Measurements from ENCODE around the gene PGM1.
"Not testable (repeated sequence)": the region's sequence is repeated elsewhere in the genome, so short reads cannot be mapped to it uniquely, and the experiment has no call there.

The PGM1 gene

DNA sequence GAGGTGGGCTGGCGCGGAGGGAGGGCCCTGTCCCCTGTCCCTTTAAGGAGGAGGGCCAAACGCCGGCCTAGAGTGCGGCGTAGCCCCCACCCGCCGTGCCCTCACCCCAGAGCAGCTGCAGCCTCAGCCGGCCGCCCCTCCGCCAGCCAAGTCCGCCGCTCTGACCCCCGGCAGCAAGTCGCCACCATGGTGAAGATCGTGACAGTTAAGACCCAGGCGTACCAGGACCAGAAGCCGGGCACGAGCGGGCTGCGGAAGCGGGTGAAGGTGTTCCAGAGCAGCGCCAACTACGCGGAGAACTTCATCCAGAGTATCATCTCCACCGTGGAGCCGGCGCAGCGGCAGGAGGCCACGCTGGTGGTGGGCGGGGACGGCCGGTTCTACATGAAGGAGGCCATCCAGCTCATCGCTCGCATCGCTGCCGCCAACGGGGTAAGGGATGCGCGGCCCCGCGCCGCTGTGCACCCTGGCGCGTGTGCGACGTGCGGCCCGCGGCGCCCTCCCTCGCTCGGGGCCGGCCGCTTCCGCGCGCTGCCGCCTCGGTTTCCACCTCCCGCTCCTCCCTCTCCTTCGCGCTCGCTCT lies at the start of gene PGM1:
TSS of gene PGM1 (plus strand) at position 109 of the 583 bp plus-strand sequence. CDS start at position 187, 78 bp downstream.
- in situ Hi-C loops (cut with MboI; ENCODE audit: low pct_unique_long_range_greater_than_20kb, low sequenced_read_pairs), result no loop called here
- peak; percentile 80 for DNase-seq

DNA sequence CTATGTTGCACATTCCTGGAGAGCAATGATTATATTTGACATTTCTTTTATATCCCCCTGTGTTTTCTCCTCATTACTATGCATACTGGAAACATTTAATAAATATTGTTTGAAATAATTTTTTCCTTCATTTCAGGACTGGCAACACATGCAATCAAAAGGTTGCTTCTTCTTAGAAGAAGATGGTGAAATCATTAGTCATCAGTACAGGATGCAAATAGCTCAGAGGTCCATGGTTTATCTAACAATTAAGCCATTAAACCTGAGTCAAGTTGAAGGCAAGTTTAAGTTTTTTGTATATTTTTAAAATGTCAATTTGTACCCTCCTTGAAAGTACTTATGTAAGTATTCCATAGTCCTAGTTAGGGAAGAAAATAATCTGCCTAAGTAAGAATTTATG lies 47.4 kb upstream of the PGM1 start:
- in situ Hi-C loops (cut with MboI; ENCODE audit: low pct_unique_long_range_greater_than_20kb, low sequenced_read_pairs), result no loop called here
- no peak for DNase-seq

DNA sequence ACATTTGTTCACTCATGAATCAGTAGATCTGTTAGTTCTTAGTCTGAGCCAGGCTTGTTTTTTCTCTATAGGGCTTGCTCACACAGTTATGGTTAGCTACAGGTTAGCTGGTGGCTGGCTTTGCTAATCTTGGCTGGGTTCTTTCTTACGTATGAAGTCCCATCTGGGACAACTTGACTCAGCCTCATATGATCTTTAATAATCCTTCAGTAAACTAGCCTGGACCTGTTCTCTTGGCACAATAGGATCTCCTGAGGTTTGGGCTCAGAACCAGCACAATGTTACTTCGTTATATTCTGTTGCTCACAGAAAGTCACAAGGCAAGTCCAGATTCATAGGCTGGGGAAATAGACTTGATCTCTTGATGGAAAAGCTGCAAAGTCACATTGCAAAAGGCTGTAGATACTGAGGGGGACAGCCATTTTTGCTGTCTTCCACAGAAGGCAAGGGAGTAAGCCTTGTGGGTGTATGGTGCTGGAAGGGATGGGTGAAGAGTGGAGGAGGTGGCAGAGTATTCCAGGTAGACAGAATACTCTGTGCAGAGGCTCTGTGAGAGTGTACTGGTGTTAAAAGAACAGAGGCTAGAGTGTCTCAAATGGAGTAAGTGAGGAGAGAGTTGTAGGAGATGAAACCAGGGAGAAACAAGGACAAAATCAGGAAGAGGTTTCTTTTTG lies 45.5 kb upstream of the PGM1 start:
- in situ Hi-C loops (cut with MboI; ENCODE audit: low pct_unique_long_range_greater_than_20kb, low sequenced_read_pairs), result no loop called here
- no peak for DNase-seq

DNA sequence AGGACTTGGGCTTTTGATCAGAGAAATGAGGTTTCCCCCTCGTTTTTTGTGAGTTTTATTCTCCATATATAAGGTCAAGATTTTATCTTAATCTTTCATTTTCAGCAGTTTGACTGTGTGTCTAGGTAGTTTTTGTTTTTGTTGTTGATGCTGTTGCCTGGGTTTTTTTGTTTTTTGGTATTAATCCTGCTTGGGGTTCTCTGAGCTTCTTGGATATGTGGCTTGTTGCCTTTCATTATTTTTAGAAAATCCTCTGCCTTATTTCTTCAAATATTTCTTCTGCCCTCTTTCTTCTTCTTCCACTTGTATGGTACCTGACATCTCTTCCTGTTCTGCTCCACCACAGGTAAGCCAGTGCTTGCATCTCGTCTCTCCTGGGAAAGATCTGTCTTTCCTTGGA lies 44.9 kb upstream of the PGM1 start:
- DNase-seq, result no peak
- in situ Hi-C loops (cut with MboI; ENCODE audit: low pct_unique_long_range_greater_than_20kb, low sequenced_read_pairs), result no loop called here

DNA sequence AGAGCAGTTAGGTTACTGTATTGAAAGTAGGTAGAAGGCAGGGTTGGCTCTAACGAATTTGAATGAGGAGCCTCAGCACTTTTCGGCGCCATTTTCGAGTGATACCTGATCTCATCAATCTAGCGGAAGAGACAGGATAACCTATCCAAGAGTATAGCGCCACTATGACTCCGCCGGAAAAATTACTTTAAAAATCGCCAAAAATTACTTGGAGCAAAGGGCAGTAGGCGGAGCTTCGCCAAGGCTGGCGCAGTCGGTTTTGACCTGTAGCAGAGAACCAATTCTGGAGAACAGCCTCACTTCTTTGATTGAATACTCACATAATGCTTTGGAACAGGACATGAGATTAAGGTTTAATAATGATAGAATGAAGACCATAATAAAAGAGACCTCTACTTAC lies 44.3 kb upstream of the PGM1 start:
- in situ Hi-C loops (cut with MboI; ENCODE audit: low pct_unique_long_range_greater_than_20kb, low sequenced_read_pairs), result no loop called here
- no peak for DNase-seq

DNA sequence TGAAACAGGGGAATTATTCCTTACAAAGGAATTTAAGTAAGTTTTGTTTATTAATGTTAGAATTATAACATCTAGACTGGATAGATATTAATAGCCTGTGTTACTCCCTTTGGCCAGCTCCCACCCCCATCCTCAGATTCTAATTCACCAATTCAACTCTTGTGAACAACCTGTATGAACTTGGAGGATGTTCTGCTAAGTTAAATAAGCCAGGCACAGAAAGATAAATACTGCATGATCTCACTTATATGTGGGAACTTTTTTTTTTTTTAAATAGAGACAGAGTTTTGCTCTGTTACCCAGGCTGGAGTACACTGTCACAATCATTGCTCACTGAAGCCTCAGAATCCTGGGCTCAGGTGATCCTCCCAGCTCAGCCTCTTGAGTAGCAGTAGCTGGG lies 37.7 kb upstream of the PGM1 start:
- DNase-seq, result no peak
- in situ Hi-C loops (cut with MboI; ENCODE audit: low pct_unique_long_range_greater_than_20kb, low sequenced_read_pairs), result no loop called here

DNA sequence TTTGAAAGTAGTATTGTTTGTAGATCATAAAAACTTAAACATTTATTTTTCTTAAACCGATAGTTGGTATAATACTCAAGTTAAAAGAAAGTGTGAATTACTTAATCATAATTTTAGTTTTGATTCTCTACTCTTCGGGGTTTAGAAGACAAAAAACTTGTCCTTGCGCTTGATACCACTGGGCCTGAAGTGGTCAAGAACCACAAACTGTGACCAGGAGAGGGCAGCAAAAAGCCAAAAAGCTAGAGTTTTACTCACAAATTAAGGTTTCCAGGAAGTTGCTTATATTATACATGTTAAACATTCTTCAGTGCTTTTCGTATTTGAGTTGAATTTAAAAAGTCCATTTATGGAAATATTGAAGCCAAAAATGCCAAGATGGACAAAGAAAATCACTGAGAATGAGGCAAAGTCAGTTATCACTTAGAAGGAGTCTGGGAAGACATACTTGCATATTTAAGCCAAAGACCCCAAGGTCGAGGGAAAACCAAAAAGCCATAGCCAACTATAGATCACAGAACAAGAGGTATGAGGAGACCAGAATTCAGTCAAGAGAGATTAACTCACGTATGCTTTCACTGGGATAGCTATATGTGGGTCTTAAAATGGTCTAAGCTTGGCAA lies 35.7 kb upstream of the PGM1 start:
- in situ Hi-C loops (cut with MboI; ENCODE audit: low pct_unique_long_range_greater_than_20kb, low sequenced_read_pairs), result no loop called here
- peak; percentile 43 for DNase-seq

DNA sequence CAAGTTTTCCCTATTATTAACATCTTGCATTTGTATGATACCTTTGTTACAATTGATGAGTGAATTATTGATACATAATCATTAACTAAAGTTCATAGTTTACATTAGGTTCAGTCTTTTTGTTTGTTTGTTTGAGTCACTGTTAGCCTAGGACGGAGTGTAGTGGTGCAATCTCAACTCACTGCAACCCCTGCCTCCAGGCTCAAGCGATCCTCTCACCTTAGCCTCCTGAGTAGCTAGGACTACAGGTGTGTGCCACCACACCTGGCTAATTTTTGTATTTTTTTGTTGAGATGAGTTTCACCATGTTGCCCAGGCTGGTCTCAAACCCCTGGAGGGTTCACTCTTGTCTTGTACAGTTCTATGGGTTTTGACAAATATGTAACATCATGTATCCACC lies 33.9 kb upstream of the PGM1 start:
- in situ Hi-C loops (cut with MboI; ENCODE audit: low pct_unique_long_range_greater_than_20kb, low sequenced_read_pairs), result no loop called here
- no peak for DNase-seq

DNA sequence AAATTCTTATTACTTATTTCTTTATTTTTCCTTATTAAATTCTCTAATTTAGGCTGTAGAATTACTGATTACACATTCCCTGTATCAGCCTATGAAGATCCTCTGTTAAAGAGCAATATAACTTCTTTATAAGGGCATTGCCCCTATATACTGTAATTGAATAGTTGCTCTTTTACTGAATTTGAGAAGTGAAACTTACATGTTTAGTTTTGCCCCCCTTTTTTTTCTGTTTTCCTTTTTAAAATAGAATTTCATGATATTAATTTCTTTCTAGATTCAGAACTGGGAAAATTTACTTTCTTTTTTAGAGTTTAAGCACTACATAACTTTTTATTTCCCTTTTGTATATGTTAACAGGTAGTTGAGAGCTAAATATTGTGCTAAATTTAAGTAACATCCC lies 29.5 kb upstream of the PGM1 start:
- in situ Hi-C loops (cut with MboI; ENCODE audit: low pct_unique_long_range_greater_than_20kb, low sequenced_read_pairs), result no loop called here
- no peak for DNase-seq

DNA sequence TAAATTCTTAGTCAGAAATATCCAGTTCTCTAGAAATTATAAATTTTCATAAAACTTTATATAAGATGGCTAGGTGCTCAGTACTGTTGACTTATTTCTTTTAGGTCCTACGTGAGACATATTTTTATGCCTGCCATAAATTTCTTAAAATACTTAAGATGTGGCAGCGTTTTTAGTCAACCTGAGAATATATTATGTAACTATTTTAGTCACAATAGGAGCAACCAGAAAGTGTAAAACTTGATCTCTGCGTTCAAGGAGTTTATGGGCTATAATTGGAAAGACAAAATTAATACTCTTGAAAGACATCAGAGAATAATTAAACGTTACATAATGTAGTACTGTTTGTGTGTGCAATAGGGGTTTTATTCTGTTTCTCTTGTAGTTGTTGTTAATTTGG lies 24.1 kb upstream of the PGM1 start:
- in situ Hi-C loops (cut with MboI; ENCODE audit: low pct_unique_long_range_greater_than_20kb, low sequenced_read_pairs), result no loop called here
- DNase-seq, result no peak

DNA sequence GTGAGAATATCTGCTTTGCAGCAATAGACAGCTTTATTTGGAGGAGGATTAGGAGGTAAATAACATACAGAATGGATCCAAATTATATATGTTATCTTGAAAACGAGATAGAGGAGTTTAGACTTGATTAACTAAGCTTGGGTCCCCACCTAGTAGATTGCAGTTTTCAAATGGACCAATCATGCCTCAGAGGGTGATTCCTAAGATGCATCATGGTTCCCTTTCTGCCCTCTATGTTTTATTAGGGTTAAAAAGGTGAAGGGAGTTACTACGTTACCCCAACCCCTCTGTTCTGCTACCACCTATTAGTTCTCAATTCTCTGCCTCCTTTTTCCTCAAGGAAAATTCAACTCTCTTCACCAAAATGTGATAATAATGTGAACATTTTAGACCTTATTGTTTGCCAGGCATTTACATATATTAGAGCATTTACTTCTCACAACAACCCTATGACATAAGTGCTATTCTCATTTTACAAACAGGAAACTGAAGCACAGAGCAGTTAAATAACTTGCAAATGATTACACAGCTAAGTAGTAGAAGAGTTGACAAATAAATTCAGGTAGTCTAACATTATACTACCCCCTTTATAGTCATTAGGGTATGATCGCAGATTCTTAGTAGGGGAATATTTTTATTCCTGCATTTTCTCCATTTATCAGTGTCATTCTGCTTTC lies 23.4 kb upstream of the PGM1 start:
- in situ Hi-C loops (cut with MboI; ENCODE audit: low pct_unique_long_range_greater_than_20kb, low sequenced_read_pairs), result no loop called here
- no peak for DNase-seq

DNA sequence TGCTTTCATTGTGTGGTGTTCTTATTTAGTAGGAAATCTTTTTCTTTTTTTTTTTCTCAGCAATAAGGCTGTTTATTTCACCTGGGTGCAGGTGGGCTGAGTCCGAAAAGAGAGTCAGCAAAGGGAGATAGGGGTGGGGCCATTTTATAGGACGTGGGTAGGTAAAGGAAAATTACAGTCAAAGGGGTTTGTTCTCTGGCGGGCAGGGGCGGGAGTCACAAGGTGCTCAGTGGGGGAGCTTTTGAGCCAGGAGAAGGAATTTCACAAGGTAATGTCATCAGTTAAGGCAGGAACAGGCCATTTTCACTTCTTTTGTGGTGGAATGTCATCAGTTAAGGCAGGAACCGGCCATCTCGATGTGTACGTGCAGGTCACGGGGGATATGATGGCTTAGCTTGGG lies 20.5 kb upstream of the PGM1 start:
- DNase-seq; in situ Hi-C loops (cut with MboI; ENCODE audit: low pct_unique_long_range_greater_than_20kb, low sequenced_read_pairs): not testable (repeated sequence)

DNA sequence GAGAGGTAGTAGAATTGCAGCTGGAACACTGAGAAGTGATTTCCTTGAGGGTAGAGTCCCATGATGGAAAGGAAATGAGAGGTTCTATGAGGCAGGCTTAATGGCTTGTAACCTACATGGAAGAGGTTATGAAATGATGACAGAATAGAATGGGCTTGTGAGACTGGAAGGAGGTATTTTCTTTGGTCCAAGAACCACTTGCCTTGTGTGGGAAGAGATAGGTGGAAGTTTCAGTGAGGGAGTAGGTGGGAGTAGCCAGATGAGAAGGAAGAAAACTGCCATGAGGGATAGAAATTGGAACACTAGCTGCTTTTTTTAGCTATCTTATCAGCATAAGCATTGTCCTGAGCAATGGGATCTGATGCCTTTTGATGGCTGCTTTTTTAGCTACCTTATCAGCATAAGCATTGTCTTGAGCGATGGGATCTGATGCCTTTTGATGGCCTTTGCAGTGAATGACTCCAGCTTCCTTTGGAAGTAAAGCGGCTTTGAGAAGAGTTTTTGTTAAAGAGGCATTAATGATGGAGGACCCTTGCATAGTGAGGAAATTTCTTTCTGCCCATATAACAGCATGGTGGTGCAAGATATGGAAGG lies 18.9 kb upstream of the PGM1 start:
- in situ Hi-C loops (cut with MboI; ENCODE audit: low pct_unique_long_range_greater_than_20kb, low sequenced_read_pairs); DNase-seq: not testable (repeated sequence)

DNA sequence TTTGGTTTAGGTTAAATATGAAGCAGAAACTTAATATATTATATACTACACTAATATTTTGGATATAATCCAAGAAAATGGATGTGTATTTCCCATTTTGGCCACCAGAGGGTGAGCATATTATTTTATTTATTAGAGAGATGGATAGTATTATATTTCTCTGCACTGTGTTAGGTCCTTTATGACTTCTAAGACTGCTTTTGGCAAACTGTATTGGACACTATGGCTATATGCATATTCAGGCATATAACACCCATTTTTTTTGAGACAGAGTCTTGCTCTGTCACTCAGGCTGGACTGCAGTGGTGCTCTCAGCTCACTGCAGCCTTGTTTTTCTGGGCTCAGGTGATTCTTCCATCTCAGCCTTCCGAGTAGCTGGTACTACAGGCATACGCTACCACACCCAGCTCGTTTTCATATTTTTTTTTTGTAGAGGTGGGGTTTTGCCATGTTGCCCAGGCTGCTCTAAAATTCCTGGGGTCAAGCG lies 17.8 kb upstream of the PGM1 start:
- peak; percentile 40 for DNase-seq
- in situ Hi-C loops (cut with MboI; ENCODE audit: low pct_unique_long_range_greater_than_20kb, low sequenced_read_pairs), result no loop called here

DNA sequence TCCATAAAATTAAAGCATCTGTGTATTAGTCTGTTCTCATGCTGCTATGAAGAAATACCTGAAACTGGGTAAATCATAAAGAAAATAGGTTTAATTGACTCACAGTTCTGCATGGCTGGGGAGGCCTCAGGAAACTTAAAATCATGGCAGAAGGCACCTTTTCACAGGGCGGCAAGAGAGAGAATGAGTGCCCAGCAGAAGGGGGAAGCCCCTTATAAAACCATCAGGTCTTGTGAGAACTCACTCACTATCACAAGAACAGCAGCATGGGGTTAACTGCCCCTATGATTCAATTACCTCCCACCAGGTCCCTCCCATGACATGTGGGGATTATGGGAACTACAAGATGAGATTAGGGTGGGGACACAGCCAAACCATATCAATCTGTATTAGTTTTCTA lies 6.9 kb upstream of the PGM1 start:
- DNase-seq; in situ Hi-C loops (cut with MboI; ENCODE audit: low pct_unique_long_range_greater_than_20kb, low sequenced_read_pairs): not testable (repeated sequence)

DNA sequence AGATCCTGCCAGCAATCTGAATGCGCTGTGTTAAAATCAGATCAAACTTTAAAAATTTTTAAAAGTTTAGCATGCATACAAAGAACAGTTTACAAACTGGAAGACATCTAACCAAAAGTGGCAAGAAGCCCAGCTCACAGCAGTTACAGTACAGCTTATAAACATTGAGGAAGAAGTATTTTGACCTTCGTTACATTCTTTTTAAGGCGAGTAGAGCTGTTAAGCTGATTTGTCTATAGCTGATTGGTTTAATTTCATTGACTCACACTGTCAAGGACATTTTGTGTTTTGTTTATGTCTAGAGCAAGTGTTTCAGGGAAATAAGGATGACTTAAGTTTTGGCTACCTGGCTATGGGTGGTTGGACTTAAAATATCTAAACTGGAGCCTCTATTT lies 3.0 kb upstream of the PGM1 start:
- in situ Hi-C loops (cut with MboI; ENCODE audit: low pct_unique_long_range_greater_than_20kb, low sequenced_read_pairs), result no loop called here
- DNase-seq, result no peak

DNA sequence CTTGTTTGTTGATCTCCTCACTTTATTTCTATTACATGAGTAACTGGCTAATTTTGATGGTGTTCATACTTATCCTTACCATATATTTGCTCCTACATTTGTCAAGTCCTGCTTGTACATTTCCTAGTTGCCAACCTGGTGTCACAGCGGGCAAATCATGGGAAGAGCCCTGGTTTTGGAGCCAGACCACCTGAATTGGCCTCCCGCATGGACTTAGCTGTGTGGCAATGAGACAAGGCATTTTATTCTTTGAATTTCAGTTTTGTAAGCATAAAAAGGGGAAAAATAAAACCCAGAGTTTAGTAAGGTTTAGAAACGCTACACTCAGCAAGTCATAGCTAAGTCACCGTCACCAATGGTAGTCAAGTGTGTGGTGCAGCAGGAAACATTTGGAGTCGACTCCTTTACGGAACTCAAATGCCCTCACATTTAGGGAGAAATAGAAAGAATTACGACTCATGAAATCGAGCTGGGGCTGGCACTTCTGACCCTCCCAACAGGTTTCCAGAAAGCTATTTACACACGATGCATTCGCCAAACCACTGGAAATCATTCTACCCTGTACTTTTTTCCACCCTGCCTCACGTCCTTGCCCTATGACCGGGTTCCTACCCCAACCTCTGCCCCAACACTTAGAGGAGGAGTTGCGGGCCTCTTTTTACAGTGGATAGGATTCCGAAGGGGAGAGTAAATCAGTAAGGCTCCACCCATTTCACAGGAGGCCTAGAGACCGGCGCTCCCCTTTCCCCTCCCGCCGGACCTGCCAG lies 492 bp upstream of the PGM1 start:
- DNase-seq, result no peak

DNA sequence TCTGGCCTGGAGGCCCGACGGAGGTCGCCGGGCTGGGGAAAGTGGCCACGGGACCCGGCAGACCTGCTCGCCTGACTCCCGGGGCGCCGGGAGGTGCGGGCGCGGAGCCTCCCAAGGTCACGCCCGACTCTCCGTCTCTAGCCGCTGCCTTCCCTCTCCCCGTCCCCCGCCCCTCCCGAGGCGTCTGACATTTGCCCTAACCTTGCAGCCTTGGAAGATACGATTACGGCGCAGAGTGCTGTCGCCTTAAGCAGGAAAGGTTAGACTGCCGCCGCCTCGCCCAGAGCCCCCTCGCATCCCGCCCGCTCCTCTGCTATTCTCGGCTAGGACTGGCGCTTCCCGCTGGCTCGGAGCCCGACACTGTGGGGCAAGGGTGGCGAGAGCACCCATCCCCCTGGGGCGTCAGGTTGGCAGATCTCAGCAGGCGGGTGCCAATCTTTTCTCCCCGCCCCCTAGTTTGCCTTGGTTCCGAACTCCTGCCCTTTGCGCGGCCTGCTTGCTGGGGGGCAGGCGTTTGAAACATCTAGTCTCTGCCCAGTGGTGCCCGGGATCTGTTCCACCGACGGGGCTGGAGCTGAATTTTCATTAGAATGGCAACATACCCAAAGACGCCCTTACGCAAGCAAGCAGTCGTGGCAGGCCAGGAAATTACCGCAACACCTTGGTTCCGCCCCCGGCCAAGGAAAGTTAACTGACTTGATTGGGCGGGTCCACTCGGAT lies 835 bp downstream of the PGM1 start:
- in situ Hi-C loops (cut with MboI; ENCODE audit: low pct_unique_long_range_greater_than_20kb, low sequenced_read_pairs), result no loop called here
- DNase-seq, result peak; percentile 81

More for the DNA sequence above, 492 bp upstream of the PGM1 start:
- in situ Hi-C loops (cut with MboI; ENCODE audit: low pct_unique_long_range_greater_than_20kb, low sequenced_read_pairs), result no loop called here
